Measurements from ENCODE around the gene ITSN1.

Gene ITSN1

GRCh38 chr21:33734291-33734690 is 92.0 kb downstream of the ITSN1 start:
- H3K4me3 ChIP-seq (replicated peaks; ENCODE audit: low read depth, low read length), result no peak overlapping the region
- no peaks in the 10 kb centered on the region for H3K36me3 ChIP-seq (ENCODE audit: control insufficient read depth, insufficient read depth, low read length)
- no peak for TF ChIP-seq CTCF (IDR thresholded peaks at IDR 0.05; ENCODE audit: insufficient read depth, low read length, poor library complexity, severe bottlenecking)
- no peaks in the 10 kb centered on the region for H3K27me3 ChIP-seq (replicated peaks; ENCODE audit: control insufficient read depth, insufficient read depth, low read length)
- no peak for DNase-seq (ENCODE audit: extremely low read depth, insufficient read length)

DNA sequence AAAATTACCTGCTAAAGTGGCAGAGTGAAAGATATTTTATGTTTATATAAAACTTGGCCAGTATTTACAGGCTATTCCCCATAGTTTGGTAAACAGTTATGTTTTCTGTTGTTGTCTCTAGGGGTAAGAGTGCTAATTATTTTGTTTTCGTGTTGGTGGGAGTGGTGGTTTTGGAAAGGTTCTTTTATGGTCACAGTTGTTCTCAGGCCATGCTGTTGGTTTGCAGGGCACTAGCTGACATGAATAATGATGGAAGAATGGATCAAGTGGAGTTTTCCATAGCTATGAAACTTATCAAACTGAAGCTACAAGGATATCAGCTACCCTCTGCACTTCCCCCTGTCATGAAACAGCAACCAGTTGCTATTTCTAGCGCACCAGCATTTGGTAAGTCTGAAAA is 92.5 kb downstream of the ITSN1 start:
- no peak overlapping the region for H3K4me3 ChIP-seq (replicated peaks; ENCODE audit: low read depth, low read length)

DNA sequence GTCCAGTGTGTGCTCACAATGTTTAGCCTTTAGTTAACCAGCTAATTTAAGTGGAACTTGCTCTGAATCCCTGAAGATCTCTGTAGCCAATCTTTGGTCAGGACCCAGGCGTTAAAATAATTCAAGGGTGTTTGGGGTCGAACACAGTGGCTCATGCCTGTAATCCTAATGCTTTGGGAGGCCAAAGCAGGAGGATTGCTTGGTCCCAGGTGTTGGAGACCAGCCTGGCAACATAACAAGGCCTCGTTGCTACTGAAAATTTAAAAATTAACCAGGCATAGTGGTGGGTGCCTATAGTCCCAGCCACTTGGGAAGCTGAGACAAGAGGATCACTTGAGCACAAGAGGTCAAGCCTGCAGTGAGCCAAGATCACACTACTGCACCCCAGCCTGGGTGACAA is 94.3 kb downstream of the ITSN1 start:
- no peak for DNase-seq (ENCODE audit: extremely low read depth, insufficient read length)
- TF ChIP-seq CTCF (IDR thresholded peaks at IDR 0.05; ENCODE audit: insufficient read depth, low read length, poor library complexity, severe bottlenecking), result no peak
- Histone ChIP-seq H3K4me3 (replicated peaks; ENCODE audit: low read depth, low read length) (no peak overlapping the region), H3K27me3 (replicated peaks; ENCODE audit: control insufficient read depth, insufficient read depth, low read length) (no peaks in the 10 kb centered on the region), H3K36me3 (ENCODE audit: control insufficient read depth, insufficient read depth, low read length) (no peaks in the 10 kb centered on the region)

More for the DNA sequence above, 92.5 kb downstream of the ITSN1 start:
- Histone ChIP-seq H3K27me3 (replicated peaks; ENCODE audit: control insufficient read depth, insufficient read depth, low read length) (no peaks in the 10 kb centered on the region), H3K36me3 (ENCODE audit: control insufficient read depth, insufficient read depth, low read length) (no peaks in the 10 kb centered on the region)
- no peak for DNase-seq (ENCODE audit: extremely low read depth, insufficient read length)
- TF ChIP-seq CTCF (IDR thresholded peaks at IDR 0.05; ENCODE audit: insufficient read depth, low read length, poor library complexity, severe bottlenecking), result no peak

DNA sequence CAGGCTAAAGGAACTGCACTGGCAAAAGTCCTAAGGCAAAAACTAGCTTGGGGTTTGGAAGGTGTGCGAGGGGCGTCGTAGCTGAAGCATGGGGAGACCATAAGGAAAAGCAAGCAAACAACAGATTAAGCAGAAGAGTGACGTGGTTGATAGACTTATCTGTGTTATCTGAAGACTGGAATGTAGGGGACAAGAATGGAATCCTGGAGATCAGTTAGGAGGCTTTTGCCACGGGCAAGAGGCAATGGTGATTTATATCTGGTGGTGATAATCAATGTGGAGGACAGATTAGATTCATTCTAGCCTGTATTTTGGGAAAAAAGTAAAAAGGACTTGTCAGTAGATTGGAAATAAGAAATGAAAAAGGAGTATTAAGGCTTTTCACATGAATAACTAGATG is 97.4 kb downstream of the ITSN1 start:
- DNase-seq (ENCODE audit: extremely low read depth, insufficient read length), result no peak
- Histone ChIP-seq H3K36me3 (ENCODE audit: control insufficient read depth, insufficient read depth, low read length) (no peaks in the 10 kb centered on the region), H3K27me3 (replicated peaks; ENCODE audit: control insufficient read depth, insufficient read depth, low read length) (no peaks in the 10 kb centered on the region), H3K4me3 (replicated peaks; ENCODE audit: low read depth, low read length) (no peak overlapping the region)
- TF ChIP-seq CTCF (IDR thresholded peaks at IDR 0.05; ENCODE audit: insufficient read depth, low read length, poor library complexity, severe bottlenecking), result no peak

DNA sequence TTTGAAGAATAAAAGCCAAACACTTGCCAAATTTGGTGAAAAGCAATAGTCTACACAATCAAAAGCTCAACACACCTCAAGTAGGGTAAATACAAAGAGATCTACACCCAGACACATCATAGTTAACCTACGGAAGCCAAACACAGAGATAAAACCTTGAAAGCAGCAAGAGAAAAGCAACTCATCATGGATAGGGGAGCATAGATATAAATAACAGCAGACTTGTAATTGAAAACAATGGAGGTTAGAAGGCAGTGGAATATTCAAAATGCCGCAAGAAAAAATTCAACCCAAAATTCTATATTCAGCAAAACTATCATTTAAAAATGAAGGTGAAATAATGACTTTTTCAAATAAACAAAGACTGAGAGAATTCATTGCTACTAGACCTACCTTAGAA is 105.1 kb downstream of the ITSN1 start:
- Histone ChIP-seq H3K36me3 (ENCODE audit: control insufficient read depth, insufficient read depth, low read length) (no peaks in the 10 kb centered on the region), H3K27me3 (replicated peaks; ENCODE audit: control insufficient read depth, insufficient read depth, low read length) (no peaks in the 10 kb centered on the region), H3K4me3 (replicated peaks; ENCODE audit: low read depth, low read length) (no peak overlapping the region)
- no peak for DNase-seq (ENCODE audit: extremely low read depth, insufficient read length)
- TF ChIP-seq CTCF (IDR thresholded peaks at IDR 0.05; ENCODE audit: insufficient read depth, low read length, poor library complexity, severe bottlenecking), result no peak

GRCh38 chr21:33748903-33749302 is 106.6 kb downstream of the ITSN1 start:
- Histone ChIP-seq H3K4me3 (replicated peaks; ENCODE audit: low read depth, low read length) (no peak overlapping the region), H3K36me3 (ENCODE audit: control insufficient read depth, insufficient read depth, low read length) (no peaks in the 10 kb centered on the region), H3K27me3 (replicated peaks; ENCODE audit: control insufficient read depth, insufficient read depth, low read length) (no peaks in the 10 kb centered on the region)
- no peak for DNase-seq (ENCODE audit: extremely low read depth, insufficient read length)
- TF ChIP-seq CTCF (IDR thresholded peaks at IDR 0.05; ENCODE audit: insufficient read depth, low read length, poor library complexity, severe bottlenecking), result no peak

Measured in GM06990 (cell line).